B cell (primary cell): ENCODE measurements around the gene NBDY.

Experiments used
- EZH2 ChIP-seq: IDR thresholded peaks from 2 replicates; pipeline ENCODE4 v1.6.1; 2012; ENCODE audit warnings: borderline replicate concordance, low read depth, mild to moderate bottlenecking, moderate library complexity, low read length; ENCODE audit not compliant: insufficient read depth, poor library complexity, severe bottlenecking
- TF ChIP-seq, protein P1 (sequence below): fragments of 200-600 bp; IDR thresholded peaks from one replicate; pipeline ENCODE4 v1.8.0; 2022; ENCODE audit warnings: antibody characterized with exemption, mild to moderate bottlenecking

DNA sequence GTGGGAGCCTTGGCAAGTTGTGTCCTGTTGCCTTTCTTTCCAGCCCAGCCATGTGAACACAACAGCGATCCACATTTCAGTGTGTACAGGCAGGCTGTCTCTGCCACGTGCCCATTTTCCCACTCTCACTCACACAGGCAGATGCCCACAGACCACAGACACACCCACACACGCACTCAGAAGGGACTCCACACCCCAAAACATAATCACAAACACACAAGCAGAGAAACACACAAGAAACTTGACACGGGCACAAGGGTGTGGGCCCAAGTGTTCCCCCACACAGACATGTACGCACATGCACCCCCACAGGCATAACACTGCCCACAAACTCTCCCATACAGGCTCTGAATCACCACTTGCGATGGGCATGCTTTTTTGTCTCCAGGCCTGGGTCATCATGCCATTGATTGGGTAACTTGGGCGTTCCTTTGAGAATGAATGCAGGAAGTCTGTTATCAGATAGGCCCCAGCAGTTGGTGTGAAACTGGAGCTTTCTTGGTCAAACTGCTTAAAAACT is 84.3 kb downstream of the NBDY start:
- TF ChIP-seq, protein P1, sequence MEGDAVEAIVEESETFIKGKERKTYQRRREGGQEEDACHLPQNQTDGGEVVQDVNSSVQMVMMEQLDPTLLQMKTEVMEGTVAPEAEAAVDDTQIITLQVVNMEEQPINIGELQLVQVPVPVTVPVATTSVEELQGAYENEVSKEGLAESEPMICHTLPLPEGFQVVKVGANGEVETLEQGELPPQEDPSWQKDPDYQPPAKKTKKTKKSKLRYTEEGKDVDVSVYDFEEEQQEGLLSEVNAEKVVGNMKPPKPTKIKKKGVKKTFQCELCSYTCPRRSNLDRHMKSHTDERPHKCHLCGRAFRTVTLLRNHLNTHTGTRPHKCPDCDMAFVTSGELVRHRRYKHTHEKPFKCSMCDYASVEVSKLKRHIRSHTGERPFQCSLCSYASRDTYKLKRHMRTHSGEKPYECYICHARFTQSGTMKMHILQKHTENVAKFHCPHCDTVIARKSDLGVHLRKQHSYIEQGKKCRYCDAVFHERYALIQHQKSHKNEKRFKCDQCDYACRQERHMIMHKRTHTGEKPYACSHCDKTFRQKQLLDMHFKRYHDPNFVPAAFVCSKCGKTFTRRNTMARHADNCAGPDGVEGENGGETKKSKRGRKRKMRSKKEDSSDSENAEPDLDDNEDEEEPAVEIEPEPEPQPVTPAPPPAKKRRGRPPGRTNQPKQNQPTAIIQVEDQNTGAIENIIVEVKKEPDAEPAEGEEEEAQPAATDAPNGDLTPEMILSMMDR = no peak
- no peak for TF ChIP-seq EZH2
